ENCODE data around the gene FNIP2.

Gene FNIP2

GRCh38 chr4:158941321-158941720 lies 172.5 kb downstream of the FNIP2 start:
- Histone ChIP-seq H3K27me3 (ENCODE audit: insufficient read depth, low read length, poor library complexity) (no peaks in the 10 kb centered on the region), H2AFZ (ENCODE audit: low read depth, low read length) (no peak overlapping the region), H3K4me2 (ENCODE audit: insufficient read depth, low read length) (no peak overlapping the region), H3K79me2 (ENCODE audit: insufficient read depth, low read length) (no peaks in the 10 kb centered on the region), H3K9me3 (ENCODE audit: insufficient read depth, low read length, severe bottlenecking) (no peaks in the 10 kb centered on the region), H3K27ac (ENCODE audit: low read length) (no peak overlapping the region), H3K9ac (ENCODE audit: low read depth, low read length) (no peak overlapping the region), H3K36me3 (ENCODE audit: insufficient read depth, low read length) (no peaks in the 10 kb centered on the region), H4K20me1 (ENCODE audit: insufficient read depth, low read length) (no peaks in the 10 kb centered on the region), H3K4me3 (ENCODE audit: low read depth in 1 of 2, low read length in 2 of 2) (no peak overlapping the region), H3K4me1 (ENCODE audit: insufficient read depth, low read length) (no peaks in the 10 kb centered on the region)
- ATAC-seq (ENCODE audit: insufficient read depth, low read depth) (no peak), DNase-seq (no peak)
- TF ChIP-seq, protein P1, sequence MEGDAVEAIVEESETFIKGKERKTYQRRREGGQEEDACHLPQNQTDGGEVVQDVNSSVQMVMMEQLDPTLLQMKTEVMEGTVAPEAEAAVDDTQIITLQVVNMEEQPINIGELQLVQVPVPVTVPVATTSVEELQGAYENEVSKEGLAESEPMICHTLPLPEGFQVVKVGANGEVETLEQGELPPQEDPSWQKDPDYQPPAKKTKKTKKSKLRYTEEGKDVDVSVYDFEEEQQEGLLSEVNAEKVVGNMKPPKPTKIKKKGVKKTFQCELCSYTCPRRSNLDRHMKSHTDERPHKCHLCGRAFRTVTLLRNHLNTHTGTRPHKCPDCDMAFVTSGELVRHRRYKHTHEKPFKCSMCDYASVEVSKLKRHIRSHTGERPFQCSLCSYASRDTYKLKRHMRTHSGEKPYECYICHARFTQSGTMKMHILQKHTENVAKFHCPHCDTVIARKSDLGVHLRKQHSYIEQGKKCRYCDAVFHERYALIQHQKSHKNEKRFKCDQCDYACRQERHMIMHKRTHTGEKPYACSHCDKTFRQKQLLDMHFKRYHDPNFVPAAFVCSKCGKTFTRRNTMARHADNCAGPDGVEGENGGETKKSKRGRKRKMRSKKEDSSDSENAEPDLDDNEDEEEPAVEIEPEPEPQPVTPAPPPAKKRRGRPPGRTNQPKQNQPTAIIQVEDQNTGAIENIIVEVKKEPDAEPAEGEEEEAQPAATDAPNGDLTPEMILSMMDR (IDR thresholded peaks at IDR 0.05; ENCODE audit: borderline replicate concordance, extremely low read depth, low read length, poor library complexity, severe bottlenecking): no peak
- TF ChIP-seq EZH2 (IDR thresholded peaks at IDR 0.05; ENCODE audit: borderline replicate concordance, low read depth, low read length, severe bottlenecking): no peak

GRCh38 chr4:158941895-158942294 lies 173.1 kb downstream of the FNIP2 start:
- ATAC-seq (ENCODE audit: insufficient read depth, low read depth) (no peak), DNase-seq (no peak)
- Histone ChIP-seq H4K20me1 (ENCODE audit: insufficient read depth, low read length) (no peaks in the 10 kb centered on the region), H3K9me3 (ENCODE audit: insufficient read depth, low read length, severe bottlenecking) (no peaks in the 10 kb centered on the region), H3K27ac (ENCODE audit: low read length) (no peak overlapping the region), H3K4me3 (ENCODE audit: low read depth in 1 of 2, low read length in 2 of 2) (no peak overlapping the region), H3K79me2 (ENCODE audit: insufficient read depth, low read length) (no peaks in the 10 kb centered on the region), H3K4me2 (ENCODE audit: insufficient read depth, low read length) (no peak overlapping the region), H3K4me1 (ENCODE audit: insufficient read depth, low read length) (no peaks in the 10 kb centered on the region), H3K36me3 (ENCODE audit: insufficient read depth, low read length) (no peaks in the 10 kb centered on the region), H3K9ac (ENCODE audit: low read depth, low read length) (no peak overlapping the region), H3K27me3 (ENCODE audit: insufficient read depth, low read length, poor library complexity) (no peaks in the 10 kb centered on the region), H2AFZ (ENCODE audit: low read depth, low read length) (no peak overlapping the region)
- TF ChIP-seq EZH2 (IDR thresholded peaks at IDR 0.05; ENCODE audit: borderline replicate concordance, low read depth, low read length, severe bottlenecking): no peak
- TF ChIP-seq, protein P1 (IDR thresholded peaks at IDR 0.05; ENCODE audit: borderline replicate concordance, extremely low read depth, low read length, poor library complexity, severe bottlenecking): no peak

GRCh38 chr4:158945529-158946108 lies 176.8 kb downstream of the FNIP2 start:
- TF ChIP-seq, protein P1 (IDR thresholded peaks at IDR 0.05; ENCODE audit: borderline replicate concordance, extremely low read depth, low read length, poor library complexity, severe bottlenecking): no peak
- no peak for TF ChIP-seq EZH2 (IDR thresholded peaks at IDR 0.05; ENCODE audit: borderline replicate concordance, low read depth, low read length, severe bottlenecking)
- DNase-seq (no peak), ATAC-seq (ENCODE audit: insufficient read depth, low read depth) (no peak)
- H4K20me1 ChIP-seq (ENCODE audit: insufficient read depth, low read length): no peaks in the 10 kb centered on the region
- no peaks in the 10 kb centered on the region for H3K4me1 ChIP-seq (ENCODE audit: insufficient read depth, low read length)
- no peak overlapping the region for H3K4me3 ChIP-seq (ENCODE audit: low read depth in 1 of 2, low read length in 2 of 2)
- no peaks in the 10 kb centered on the region for H3K27me3 ChIP-seq (ENCODE audit: insufficient read depth, low read length, poor library complexity)
- H3K4me2 ChIP-seq (ENCODE audit: insufficient read depth, low read length): no peak overlapping the region
- H3K9ac ChIP-seq (ENCODE audit: low read depth, low read length): no peak overlapping the region
- no peak overlapping the region for H3K27ac ChIP-seq (ENCODE audit: low read length)
- no peaks in the 10 kb centered on the region for H3K36me3 ChIP-seq (ENCODE audit: insufficient read depth, low read length)
- H3K79me2 ChIP-seq (ENCODE audit: insufficient read depth, low read length): no peaks in the 10 kb centered on the region
- no peaks in the 10 kb centered on the region for H3K9me3 ChIP-seq (ENCODE audit: insufficient read depth, low read length, severe bottlenecking)
- no peak overlapping the region for H2AFZ ChIP-seq (ENCODE audit: low read depth, low read length)
